NK-92 (cell line): ENCODE measurements around the gene POFUT2.

Experiments used
- DNase-seq: peaks from one replicate; lab custom pipeline; 2025; ENCODE audit not compliant: unreplicated experiment; lab: John Stamatoyannopoulos, UW

POFUT2 gene

DNA sequence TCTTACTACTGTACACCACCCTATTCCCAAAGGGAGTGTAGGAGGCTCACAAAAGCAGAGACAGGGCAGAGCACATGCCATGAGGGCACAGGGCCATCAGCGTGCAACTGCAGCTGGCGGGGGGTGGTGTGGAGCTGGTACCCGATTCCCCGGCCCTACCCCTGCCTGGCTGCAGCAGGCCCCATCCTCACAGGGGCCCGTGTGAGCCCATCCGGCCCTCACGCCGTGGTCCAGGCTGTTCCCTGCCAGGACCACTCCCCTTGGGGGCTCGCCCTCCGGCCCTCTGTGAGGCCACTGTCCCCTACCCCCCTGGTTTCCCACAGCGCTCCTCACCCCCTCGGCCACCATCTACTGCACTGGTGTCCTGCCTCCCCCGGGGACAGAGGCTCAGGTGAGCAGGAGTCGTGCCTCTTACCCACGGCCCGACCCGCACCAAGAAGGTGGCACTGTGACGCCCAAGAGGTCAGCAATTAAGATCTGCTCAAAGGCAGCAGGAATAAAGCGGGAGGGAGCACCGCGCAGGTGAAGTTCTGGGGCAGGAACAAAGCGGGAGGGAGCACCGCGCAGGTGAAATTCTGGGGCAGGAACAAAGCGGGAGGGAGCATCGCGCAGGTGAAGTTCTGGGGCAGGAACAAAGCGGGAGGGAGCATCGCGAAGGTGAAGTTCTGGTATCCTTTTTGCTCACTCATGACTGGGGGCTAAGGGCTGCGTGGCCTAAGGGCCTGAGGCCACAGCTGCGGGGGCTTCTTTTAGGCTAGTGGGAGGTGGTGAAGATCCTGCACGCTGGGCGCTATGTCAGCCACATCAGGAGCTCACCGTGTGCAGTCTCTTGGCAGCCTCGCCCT lies 3.9 kb downstream of the POFUT2 start:
- no peak for DNase-seq

DNA sequence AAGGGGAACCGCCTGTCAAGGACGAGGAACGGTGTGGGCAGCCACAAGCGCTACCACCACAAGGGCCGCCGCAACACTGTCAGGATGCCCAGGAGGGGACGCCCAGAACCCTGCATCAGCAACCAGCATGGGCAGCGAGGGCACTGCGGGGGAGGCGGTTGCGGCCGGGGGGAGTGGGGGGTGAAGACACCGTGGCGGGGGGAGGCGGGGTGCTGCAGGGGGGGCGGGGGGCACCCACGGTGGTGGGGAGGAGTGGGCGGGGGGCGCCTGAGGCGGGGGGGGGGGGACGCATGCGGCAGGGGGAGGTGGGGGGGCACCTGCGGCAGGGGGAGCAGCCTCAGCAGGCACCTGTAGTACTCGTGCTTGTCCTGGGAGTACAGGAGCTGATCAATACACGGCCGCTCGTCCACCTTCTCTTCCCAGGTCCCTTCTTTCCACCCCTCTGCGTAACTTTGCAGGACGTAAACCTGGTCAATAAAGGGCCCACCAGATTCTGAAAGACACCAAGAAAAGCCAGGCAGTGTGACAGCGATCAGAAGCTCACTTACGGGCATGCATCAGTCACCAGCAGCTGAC lies 4.6 kb downstream of the POFUT2 start:
- no peak for DNase-seq

DNA sequence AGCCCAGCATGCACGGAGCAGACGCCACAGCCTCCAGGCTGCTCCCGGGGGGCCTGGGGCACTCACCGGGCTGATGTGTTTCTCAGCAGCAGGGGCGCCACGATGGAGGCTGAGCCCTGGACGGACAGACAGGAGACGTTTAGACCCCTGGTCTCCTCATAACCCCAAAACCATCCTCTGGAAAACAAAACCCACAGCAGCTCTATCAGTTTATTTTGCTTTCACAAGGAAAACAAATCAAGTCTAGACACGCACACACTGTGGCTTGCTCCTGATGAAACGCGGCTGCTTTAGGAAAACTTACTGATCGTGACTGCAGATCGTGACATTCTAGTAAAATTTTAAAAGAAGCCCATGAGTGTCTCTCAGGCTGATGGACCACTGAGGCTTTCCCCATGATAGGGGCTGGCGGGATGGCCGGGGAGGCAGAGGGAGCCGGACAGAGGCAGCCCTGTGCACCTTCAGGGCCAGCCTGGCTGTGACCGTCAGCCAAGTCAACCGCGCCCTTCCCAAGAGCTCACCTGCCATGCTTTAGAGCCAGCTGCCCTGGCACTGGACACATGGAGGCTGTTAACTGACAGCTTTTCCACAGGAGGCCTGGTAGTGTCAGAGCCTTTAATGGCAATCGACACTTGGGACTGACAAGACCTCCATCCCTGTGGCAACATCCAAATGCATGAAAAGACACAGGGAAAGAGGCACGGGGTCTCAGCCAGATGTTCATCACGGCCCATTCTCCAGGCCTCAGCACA lies 5.2 kb downstream of the POFUT2 start:
- DNase-seq = no peak

DNA sequence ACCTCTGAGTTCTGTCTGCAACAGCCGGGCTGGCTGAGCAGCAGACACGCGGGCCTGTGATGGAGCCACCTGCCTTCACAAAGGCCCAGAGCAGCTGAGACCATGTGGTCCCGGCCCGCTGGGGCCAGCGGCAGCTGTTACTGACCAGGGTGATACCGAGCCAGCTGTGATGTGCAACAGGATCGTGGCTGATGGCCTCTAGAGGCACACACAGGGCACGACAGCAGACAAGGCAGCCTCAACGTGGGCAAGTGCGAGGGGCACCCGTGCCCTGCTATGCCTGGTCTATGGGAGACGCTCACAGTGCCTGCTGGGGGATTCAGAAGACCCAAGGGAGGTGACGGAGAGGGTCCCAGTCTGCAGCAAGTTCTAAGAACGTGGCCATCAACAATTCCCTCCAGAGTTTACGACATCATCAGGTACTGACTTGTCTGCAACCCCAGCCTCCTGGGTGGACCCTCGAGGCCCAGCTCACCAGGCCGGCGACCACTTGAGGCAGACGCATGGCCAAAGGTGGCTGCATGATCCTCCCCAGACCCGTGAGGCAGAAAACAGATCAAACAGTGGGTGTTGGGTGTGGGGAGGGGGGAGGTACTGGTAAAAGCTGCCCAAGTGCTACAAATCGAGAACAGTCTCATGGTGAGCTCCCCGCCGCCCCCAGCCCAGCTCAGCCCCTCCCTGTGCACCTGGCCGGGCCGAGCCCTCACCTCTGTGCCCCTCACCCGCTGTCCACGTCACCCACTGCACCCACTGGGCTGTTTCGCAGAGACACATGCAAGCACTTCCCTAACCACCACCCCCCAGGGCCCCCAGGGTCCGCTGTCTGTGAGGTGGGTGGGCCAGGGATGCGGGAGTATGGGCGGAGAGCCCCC lies 6.0 kb downstream of the POFUT2 start:
- no peak for DNase-seq

DNA sequence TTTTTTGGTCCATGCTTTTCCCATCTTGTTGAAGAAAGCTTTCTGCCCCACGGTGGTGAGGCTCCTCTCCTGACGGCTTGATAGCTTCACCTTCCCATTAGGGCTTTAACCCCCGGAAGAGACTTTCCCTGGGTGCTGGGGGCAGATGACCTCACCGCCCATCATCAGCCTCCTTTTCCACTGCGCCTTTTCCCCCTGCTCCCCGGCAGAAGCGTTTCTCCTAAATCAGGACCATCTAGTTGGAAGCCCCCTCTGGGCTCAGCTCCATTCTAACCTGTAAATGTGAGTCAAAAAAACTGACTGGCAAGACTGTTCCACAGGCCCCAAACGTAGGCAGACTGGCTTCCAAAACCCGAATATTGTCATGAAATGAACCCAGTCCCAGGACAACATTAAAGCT lies 6.7 kb downstream of the POFUT2 start:
- DNase-seq = no peak

DNA sequence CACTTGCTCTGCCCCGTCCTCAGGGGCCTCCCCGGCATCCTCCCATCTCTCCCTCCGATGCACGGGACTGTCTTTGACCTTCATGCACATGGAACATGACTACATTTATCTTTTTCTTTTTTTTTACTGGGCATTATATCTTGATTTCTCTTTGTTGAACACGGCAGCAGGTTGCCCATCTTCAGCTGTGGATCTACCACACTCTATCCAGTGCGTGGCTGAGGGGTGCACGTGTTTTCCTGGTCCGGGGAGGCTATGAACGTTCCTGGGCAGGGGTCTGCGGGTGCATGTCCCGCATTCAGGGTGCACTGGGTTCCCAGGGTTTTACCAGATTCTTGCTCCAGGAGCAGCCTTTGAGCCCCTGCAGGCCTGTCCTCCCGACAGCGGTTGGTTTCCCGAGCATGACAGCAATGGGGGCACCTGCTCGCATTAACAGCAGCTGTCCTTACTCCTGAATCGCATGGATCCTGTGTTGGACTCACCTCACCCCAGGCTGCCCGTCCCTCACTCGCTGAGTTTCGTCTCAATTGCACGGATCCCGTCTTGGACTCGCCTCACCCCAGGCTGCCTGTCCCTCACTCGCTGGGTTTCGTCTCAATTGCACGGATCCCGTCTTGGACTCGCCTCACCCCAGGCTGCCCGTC lies 7.4 kb downstream of the POFUT2 start:
- DNase-seq = no peak

DNA sequence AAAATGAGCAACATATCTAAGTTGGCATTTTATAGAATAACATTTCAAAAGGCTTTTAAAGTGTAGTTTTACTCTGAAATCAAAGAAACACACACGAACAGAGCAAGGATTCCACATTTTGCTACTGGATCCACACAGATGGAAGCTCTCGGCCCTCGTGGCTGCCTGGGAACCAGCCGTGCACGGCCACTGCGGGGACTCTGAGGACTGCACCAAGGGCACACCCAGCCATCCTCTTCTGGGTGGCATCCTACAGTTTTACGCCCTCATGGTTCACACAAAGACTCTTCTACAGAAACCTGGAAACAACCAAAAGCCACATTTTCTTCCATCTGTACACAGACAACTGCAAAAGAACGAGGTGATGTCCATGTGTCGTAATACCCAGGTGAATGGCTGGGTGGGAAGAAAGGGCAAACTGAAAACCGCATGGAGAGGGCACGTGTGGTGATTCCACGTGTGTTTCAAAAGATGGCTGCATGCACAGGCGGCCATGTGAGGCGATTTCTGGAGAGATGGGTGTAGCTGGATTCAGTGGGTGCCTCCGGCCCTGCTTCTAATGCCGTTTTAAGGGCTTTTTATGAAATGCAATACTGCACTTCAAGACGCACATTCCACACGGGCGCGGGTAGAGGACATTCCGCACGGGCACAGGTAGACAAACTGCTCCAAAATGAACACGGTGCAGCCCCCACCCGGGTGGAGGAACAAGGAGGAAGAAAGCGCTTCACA lies 8.1 kb downstream of the POFUT2 start:
- no peak for DNase-seq

DNA sequence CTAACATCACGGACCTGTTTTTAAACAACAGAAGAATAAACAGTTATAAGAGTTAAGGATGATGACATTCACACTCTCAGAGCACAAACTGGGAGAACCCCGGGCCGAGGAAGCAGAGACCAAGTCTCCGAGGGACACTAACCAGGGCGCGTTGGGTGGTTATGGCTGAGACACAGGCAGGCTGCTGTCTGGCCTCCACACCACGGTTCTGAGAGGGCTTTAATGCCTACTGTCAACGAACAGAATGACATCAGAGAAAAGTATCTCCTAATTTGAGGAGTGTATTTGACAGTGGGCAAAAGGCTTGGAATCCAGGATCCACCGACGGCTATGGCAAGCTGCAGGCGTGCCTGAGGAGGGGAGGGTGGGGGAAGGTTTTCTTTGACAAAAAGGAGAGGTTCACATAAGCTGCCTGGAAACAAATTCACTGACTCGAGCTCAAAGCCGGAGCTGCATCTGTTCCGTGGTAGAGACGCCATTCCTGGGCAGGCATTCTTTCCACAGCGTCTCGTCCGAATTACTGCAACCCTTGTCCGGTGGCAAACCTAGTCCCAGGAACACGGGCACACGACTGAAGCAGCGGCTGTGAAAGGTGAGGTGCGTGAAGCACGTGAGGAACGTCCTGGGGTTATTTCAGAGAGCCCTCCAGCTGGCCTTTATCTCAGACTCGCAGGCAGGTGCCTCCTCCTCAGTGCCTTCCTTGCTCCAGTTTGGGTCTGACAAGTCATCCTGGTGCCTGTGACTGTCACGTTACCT lies 9.4 kb downstream of the POFUT2 start:
- no peak for DNase-seq

DNA sequence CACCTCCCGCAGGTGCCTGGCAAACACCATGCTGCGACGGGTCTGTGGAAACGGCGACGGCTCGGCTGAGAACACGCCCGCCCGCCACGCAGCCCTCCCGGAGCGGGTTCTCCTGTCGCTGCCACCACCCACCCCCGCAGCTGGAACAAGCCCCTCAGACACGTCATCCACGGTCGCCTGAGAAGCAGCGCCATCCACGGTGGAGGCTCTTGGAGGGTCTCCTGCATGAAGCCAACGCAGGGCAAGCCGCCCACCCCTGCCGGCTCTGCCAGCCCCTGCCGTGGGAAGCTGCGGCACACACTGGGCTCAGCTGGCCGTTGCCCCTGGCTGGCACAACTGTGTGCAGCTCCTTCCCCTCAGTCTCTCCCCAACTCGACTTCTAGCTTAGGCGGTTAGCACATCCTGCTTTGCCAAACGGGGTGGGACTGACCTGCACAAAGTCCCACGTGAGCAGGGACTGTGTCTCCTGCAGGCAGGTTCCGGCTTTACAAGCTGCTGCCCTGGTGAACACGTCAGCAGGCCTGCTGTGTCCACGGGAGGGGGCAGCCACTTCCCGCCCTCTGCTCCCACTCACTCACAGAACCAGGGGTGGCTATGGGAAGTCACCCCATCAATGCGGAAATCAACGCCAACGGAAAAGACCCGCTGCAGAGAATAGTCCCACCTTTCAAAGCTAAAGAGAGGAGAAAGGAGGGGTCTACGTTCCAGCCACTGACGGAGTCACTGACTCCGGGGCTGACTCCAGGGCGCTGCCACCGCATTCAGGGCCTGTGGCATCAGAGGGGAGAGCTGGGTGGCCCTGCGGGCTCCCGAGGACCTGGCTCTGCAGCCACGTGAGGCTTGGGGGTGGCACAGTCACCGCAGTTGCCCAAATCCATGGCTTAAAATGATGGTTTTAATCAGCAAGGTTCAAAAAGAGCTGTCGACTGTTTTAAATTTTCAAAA lies 10.3 kb downstream of the POFUT2 start:
- no peak for DNase-seq

DNA sequence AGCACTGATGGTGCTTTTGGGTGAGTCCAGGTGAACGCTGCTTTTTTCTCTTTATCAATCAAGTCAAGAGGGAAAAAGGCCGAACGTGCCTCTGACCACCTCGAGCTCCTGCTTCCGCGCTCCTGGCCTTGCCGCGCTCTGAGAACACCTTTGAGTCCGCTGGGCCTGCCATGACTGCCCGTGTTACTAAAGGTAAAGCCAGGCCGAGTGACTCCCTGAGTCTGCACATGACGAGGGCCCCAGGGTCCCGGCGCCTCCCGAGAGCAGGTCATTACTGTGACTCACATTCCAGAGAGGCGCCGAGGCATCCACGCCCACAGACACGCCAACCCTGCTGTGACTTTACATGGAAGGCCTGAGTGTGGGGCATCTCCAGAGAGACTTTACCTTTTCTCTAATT lies 11.1 kb downstream of the POFUT2 start:
- DNase-seq = no peak

DNA sequence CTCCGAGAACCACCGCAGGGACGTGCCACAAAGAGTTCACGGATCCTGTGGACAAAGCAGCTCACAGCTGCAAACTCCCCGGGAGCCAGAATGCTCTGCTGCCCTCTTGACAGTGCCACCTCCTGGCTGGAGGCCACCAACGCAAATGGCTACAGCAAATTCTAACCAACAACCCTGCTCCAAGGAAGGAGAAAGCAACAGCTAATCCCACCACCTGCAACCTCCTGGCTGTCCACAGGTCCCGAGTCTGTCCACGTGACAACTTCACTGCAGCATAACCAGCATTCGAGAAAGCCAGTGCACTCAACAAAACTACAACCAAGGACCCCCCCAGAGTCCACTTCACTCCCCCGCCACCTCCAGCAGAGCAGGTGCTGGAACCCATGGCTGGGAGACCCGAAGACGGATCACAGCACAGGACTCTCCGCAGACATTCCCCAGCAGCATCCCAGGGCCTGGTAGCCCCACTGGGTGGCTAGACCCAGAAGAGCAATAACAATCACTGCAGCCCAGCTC lies 17.3 kb downstream of the POFUT2 start:
- no peak for DNase-seq

DNA sequence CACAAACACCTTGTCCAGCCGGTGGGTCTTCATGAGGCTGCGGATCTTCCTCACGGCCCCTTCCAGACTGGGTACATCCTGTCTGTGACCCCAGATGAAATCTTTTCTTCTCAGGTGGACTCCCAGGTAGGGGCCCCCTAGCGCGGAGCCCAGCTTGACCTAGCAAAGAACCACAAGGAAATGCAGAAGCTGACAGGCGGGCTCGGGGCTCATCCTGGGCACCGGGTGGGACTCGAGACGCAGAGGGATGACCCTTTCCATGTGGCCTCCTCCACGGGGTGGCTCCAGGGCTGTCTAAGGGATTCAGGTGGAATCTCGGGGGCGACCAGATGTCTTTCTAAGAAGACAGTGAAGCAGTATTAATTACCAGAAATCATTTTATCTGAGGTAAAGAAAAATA lies 17.8 kb downstream of the POFUT2 start:
- DNase-seq = no peak

DNA sequence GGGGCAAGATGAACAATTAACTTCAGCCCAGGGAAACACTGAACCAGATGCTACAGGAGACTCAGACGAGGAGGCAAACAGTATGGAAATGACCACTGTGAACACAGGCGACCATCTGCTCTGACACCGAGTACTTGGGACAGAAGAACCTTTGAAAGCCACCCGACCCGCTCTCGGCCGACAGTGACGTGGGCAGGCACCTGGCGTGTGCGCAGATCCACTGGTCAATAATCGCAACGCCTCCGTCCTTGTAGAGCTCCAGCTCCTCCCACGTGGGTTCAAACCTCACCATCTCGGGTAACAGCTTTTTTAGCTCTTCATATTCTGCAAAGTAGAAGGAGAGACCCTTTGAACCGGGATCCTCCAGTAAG lies 20.3 kb downstream of the POFUT2 start:
- DNase-seq = no peak

DNA sequence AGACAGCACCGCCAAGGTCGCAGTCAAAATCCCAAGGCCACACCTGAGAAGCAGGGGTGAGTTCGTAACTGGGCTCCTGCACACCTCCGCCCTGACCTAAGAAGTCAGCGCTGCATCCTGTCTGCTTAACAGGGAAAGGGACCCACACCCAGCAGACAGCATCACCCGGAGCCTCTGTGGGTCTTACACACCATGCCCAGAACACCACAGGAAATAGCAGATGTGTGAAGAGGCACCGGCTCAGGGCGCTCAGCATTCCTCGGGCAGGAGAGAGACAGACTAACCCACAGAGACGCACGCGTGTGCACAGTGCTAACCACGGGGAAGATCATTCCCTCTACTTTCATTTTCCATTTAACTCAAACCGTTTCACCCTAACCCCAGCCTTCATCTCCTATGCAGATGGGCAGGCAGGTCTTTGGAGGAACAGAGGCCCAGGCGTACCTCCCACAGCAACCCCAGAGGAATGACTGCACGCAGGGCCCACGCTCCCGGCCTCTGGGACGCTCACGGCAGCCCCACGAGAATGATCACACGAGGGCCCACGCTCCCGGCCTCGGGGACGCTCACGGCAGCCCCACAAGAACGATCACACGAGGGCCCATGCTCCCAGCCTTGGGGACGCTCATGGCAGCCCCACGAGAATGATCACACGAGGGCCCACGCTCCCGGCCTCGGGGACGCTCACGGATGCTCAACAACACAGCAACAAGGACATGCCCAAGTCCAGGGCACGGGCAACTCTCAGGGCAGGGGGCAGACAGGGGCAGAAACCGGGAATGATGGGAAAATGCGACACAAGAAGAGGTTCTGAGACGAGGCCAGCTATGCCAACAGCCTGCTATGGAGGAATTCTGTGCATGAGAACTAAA lies 20.9 kb downstream of the POFUT2 start:
- no peak for DNase-seq

DNA sequence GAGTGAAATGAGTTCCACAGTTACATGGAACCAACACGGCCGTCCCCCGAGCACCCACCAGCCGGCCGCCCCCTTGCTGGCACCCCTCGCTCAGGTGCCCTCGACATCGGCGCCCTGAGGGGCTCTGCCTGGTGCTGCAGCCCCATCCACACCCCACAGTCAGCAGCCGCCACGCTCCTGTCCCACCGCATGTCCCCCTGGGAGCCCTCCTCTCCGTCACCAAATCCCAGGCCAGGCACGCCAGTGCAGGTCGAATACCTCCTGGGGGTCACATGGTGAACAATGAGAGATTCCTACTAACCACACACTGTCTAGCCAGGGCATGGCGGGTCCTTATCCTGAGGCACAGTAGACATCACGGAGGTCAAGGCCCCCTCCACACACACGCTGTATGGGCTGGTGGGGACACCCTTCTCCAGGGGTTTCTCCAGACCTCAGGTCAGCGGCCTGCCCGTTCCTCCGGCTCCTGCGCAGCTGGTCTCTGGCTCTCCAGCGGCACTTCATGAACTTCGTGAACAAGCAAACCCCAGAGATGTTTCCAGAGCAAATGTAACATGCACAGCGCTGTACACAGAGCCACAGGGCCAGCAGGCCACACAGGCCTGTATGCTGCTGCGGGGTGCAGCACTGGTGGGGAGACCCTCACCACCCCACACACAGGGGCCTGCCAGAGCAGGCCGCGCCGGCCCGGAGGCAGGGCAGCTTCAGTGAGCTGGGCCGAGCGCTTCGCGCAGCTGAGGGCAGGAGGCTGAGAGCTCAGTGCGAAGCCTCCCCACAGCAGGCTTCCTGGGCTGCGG lies 21.8 kb downstream of the POFUT2 start:
- DNase-seq = no peak

DNA sequence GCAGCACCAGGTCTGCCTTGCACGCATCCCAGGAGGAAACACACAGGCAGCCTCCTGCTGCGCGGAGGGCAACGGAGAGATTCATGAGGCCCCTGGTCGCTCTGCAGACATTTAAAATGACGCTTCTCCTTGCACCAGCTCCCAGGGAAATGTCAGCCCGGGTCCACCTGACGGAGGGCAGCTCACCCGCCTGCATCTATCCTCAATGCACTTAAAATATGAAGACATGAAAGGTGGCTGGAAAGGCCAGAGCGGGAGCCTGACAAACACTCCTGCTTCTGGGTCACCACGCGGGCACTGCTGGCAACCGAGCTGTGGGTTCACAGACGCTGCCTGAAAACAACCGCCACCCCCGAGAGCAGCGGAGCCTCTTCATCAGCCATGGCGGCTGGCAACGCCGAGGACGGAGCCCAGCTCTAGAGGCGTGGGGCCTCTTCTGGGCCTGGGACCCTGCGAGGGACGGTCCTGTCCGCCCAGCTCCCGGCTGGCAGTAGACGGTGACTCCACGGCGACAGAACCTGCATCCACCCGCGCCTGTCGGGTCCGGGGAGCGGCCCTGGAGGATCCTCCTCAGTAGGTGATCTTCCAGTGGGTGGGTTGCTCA lies 22.7 kb downstream of the POFUT2 start:
- no peak for DNase-seq
